Stimulated activated CD4-positive, alpha-beta T cell treated with anti-CD3 and anti-CD28 coated beads, Interleukin-15, amount 100 ng/mL, for 1 hour (primary cell): ENCODE measurements around the gene ZNF212.

Experiments used
- DNase-seq, 2 donors: peaks; one replicate each; pipeline ENCODE4 v3.0.0-alpha.2; 2020; ENCODE audit warnings: low read depth in 1 of 2, low spot score in 1 of 2

ZNF212 gene

DNA sequence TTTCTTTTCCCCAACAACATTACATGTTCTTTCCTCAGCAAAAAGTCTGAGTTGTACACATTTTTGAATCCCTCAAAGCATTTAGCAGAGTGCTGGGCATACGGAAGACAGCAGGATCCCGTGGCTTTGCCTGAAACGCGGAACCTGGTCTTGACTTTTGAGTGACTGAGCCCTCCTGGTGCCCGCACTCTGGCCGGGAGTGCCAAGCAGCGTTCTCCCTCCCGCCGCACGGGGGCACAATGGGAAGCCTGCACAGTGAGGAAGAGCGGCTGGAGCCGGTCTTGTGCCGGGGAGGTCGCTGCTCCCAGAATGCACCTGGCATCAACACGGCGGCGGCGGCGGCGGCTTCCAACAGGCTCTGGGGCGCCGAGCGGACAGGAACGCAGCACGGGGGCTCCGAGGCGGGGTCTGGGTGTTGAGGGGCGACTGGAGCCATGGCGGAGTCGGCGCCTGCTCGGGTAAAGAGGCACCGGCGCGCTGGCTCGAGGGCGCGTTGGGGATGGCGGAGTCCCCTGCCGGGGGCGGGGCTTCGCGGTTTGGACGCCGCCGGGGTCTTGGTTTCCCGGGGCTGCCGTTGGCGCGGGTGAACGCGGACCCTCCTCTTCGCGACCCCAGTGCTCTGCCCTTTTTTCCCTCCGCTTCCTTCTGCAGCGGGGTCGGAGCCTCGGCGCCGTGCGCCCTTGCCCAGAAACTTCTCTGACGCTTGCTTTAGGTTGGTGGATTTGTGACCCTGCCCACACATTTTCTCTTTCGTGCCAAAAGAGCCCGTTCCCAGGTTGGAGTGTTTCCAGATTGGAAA lies at the start of gene ZNF212:
Gene ZNF212, plus strand, starts transcription at position 307 of the 799 bp plus-strand sequence. Its CDS starts 128 bp downstream, at position 435.
- peak; percentile 76 to 83 for DNase-seq

DNA sequence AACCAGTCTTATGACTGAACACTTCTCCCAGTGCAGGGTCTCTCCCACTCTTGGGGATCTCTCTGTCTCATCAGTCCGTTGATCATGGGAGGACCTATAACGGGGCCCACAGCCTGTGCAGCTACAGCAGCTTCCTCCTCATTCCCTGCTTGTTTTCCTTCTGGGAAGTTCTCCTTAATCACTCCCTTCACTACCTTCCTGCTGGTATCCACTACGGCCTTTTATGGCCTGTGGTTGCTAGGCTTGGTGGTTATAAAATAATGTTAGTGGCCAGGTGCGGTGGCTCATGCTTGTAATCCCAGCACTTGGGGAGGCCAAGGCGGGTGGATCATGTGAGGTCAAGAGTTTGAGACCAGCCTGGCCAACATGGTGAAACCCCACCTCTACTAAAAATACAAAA lies 47.6 kb upstream of the ZNF212 start:
- DNase-seq: no peak

DNA sequence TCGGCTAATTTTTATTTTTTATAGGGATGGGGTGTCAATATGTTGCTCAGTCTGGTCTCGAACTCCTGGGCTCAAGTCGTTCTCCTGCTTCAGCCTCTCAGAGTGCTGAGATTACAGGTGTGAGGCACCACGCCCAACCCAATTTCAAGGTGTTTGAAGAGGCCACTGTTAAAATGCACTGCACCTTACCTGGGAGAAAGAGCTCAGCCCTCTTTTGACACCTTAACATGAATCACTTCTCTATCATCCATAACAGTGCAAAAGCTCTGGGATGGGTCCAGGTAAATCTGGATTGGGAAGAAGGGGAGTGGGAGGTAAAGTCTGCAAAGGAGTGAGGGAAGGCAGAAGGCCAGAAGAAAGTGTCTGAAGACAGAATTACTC lies 44.7 kb upstream of the ZNF212 start:
- no peak for DNase-seq

DNA sequence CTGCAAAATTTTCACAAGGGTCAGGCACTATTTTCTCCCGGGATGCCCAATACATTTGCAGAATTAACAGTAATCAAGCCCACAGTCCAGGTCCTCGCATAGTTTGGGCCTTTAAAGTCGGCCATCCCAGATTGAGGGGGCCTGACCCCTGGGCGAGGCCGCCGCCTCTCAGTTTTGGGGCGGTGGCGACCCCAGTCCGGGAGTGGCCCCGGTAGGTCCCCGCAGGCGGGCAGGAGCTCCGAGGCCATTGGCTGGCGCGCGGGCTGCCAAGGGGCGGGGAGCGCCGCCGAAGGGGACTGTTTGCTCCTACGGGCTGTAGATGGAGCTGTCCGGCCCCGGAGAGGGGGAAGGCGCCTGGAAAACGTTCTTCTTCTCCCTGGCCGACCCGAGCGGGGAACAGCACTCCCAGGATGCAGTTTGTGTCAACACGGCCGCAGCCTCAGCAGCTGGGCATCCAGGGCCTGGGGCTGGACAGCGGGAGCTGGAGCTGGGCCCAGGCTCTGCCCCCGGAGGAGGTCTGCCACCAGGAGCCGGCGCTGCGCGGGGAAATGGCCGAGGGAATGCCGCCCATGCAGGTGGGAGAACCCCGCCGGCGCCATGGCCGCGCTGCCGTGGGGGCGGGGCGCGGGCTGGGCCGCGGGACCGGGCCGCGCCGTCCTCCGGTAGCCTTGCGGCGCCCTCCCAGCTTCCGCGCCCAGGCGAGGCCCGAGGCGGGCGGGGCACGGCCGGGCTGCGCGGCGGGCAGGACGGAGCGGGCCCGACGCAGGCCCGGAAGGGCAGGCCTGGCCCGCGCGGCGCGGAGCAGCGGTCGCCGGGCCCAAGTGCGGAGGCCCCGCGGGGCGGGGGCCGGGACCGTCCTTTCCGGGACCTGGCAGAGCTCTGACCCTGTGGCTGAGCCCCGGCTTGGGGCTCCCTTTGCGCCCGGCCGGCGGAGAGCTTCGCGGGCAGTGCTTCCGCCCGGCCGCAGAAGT lies 44.0 kb upstream of the ZNF212 start, which contains the start of gene ZNF282:
Gene ZNF282, plus strand, starts transcription at position 367 of the 971 bp plus-strand sequence. Its CDS starts 44 bp downstream, at position 411.
- DNase-seq: peak; percentile 34 to 59

DNA sequence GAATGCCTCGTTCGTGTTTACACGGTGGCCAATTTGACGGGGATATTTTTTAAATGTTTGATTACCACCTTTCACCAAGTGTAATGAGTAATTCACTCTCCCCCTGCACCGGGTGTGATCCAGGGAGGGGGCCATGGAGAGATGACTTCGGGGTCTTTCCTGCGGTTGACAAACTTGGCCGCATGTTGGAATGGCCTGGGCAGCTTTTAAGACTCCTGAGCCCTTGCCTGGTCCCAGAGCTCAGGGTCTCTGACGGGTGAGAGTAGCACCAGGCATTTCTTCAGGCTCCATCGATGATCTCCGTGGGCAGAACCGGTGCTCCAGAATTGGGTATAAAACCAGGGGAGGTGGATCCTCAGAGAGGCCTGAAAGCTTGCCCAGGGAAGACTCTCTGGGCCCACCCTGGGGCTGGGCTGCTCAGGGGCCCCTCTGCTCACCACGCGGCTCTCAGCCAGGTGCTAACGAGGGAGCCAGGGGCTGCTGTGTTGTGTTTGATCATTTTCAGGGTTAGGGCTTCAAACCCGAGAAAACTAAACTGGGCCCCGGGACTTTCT lies 43.2 kb upstream of the ZNF212 start:
- DNase-seq: no peak

DNA sequence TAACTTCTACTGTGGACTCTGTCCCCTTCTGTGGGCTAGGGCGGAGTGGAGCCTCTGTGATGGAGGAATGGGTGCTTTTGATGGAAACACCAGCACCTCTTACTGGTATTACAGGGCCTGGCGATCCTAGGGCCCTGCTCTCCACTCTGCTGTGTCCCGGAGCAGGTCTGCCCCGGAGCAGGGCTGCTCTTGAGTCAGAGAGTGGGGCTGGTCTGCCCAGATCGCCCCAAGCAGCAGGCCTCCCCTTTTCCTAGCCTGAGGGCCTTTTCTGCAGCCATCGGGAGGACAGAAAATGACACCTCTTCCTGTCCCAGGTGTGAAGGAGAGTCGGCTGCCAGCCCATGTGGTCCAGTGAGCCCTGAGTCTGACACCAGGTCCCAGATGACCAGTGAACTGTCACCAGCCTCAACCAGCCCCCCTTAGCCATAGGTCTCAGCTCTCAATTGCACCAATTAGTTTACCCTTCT lies 42.7 kb upstream of the ZNF212 start:
- no peak for DNase-seq

DNA sequence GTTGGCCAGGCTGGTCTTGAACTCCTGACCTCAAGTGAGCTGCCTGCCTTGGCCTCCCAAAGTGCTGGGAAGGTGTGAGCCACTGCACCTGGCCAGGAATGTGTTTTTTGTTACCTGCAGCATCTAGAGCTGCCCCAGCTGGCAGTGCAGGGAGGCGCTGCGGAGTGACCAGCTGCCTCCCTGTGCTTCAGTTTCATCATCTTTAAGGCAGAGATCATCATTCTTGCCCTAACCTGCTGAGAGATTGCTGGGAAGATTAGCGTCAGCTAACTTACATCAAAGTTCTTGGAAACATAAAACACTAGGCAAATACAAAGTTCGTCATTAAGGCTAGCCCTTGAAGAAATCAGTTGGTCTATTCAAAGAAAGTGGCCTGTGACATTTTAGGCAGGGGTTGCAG lies 41.8 kb upstream of the ZNF212 start:
- DNase-seq: no peak

DNA sequence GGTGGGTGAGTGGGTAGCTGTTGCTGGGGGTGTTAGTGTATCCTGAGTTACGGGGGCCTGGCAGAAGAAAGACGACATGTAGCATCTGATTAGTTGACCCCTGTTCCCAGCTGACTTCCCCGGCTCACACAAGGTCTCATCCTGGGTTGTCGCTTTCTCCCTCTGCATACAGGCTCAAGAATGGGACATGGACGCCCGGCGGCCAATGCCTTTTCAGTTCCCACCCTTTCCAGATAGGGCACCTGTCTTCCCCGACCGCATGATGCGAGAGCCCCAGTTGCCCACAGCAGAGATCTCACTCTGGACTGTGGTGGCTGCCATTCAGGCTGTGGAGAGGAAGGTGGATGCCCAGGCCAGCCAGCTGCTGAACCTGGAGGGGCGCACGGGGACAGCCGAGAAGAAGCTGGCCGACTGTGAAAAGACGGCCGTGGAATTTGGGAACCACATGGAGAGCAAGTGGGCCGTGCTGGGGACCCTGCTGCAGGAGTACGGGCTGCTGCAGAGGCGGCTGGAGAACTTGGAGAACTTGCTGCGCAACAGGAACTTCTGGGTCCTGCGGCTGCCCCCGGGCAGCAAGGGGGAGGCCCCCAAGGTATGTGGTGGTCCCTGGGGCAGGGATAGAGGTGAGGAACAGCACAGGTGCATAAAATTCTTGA lies 41.2 kb upstream of the ZNF212 start:
- DNase-seq: no peak

DNA sequence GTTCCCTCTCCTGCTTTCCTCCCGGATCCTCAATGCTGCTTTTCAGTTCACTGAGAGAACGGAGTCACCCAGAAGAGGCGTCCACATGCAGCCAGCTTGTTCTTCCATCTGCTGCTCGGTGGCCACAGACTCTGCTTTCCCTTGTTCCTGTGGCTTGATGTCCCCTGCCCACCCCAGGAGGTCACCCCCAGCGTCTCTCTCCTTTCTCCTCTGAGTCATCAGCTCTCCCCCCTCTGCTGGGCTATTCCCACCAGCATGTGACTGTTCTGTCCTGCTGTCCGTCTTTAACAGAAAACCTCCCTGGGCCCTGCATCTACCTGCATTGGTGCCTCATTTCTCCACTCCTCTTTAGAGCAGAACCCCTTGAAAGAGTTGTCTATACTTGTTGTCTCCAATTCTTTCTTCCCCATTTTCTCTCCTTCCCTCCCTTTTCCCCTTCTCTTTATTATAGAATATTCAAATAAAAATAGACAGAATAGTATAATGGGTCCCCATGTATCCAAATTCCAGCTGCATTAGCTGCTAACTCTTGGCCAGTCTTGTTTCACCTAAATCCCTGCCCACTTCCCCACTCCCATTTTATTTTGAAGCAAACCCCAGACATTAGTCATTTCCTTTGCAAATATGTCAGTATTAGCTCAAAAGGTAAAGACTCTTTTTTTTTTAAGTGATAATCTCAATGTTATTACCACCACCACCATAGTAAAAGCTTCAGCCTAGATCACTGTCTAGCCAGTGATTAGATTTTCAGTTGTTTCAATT lies 40.0 kb upstream of the ZNF212 start:
- no peak for DNase-seq

DNA sequence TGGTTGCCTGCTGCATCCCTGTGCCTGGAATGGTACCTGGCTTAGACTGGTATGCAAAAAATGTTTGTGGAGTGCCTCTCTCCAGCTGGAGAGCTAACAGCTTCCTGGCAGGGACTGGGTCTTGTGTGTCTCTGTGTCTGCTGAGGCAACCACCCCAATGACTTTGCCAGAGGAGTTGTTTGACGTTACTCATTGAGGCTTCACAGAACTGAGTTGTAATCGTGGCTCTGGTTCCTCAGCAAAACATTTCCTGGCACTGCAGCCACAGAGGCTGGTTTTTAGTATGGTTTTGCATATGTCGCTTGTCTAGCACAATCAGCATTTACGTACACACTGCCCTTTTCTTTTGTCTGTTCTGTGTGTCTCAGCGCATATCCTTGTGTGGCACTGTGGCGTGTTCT lies 36.6 kb upstream of the ZNF212 start:
- DNase-seq: no peak

DNA sequence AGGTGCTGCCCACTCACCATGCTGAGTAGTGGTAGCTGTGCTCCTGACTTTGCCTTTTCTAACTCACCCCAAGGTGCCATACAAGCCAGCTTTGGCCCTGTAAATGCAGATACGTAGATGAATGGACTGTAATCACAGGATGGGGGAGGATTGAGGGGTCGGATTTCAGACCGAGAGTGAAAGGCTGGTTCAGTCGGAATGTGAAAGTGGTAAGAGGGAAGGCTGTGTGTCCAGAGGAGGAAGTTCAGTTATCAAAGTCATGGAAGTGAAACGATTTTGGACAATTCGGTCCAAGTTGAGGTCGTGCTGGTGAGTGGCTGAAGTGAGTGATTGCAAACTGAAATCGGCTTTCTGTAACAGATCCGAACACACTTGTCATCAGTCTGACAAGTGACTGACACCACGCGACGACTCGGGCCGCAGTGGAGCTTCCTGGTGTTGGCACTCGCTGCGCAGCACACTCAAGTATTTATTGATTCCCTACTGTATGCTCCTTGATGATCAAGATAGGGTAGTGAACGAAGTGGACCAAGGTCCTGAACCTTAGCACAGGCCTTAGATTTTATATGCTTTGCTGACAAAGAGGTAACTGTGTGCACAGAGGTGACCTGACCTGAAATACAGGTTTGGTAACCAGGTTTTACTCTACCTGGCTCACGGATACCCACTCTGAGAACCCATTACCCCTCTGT lies 33.6 kb upstream of the ZNF212 start:
- no peak for DNase-seq

DNA sequence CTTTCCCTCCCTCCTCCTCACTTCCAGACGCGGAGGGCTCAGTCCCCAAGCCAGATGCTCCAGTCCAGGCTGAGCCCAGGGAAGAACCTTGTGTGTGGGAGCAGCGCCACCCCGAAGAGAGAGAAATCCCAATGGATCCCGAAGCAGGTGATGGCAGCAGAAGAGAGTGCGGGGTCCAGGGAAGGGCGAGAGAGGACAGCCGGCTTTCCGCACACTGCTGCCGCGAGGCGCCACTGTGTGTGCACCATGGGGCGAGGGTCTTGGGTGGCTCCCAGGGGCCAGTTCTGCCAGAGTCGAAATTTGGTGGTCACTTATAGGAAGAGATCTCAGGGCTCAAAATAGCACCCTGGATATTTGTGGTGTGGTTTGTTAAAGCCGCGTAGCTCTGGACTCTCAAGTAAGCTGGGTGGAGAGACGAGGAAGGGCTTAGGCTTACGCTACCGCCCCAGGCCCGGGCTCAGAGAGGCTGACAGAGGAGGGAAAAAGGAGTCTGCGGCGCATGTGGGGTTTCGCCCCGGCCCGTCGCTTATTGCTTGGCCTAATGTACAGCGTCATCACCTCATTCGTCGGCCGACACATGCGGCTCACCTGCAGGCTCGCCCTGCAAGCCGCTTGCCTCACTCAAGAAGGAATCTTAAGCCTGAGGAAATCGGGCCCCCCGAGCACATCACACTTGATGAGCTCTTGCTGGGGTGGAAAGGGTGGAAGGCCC lies 32.0 kb upstream of the ZNF212 start:
- no peak for DNase-seq

DNA sequence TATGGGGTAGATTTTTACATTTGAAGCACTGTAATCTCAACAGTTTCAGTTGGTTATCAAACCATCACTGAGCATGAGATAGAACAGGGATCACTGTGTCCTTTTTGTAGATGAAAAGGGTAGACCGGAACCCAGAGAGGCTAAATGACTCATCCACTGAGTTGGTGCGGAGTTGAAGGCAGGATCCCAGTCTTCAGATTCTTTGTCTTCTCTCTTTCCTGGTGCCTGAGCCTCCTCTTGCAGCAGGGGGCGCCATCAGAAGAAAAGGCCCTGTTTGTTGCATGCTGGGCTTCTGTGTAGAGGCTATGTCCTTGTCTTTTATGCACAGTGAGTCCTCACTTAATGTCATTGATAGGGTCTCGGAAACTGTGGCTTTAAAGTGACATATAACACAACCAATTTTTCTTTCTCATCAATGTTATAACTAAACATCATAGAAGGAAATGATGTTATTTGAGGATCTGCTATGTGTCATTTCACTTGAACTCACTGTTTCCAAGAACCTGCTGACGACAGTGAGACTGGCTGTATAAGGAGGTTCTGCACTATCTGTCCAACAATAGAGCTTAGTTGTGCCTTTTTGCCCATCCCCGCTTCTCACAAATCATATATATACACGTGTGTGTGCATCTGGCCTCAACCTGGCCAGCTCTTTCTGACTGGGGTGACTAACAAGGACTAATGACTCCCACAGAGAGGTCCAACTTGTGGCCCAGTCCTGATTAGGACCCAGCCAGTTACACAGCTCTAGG lies 29.8 kb upstream of the ZNF212 start:
- DNase-seq: peak; percentile 46 to 68

DNA sequence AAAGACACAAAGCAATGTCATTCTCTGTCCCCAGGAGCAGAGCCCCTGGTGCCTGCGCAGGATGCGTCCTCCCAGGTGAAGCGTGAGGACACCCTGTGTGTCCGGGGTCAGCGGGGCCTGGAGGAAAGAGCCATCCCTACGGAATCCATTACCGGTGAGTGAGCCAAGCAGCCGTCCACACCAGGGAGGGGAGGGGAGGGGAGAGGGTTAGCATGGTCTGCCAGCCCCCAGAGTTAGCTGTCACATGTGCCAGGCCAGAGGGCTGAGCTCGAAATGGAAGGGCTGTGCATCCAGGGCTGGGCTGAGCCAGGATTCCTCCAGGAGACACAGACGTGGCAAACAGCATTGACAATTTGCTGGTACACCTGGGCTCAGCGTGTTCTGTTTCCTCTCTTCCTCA lies 28.9 kb upstream of the ZNF212 start:
- no peak for DNase-seq

DNA sequence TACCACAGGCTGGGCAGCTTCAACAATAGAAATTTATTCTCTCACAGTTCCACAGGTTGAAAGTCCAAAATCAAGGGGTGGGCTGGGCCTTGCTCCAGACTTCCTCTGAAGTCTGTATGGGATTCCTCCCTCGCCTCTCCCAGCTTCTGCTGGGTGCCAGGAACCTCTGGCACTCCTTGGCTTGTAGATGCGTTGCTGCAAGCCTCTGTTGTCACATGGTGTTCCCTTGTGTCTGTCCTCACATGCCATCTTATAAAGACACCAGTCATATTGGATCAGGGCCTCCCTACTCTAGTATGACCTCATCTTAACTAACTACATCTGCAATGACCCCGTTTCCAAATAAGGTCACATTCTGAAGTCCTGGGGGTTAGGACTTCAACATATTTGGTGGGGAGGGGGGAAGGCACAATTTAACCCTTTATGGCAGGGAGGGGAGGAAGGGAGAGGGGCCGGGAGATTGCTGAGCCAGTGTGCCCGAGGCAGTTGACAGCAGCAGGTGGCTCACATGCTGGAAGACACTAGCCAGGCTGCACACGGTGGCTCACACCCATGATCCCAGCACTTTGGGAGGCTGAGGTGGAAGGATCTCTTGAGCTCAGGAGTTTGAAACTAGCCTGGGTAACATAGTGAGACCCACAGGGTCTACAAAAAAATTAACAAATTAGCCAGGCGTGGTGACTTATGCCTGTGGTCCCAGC lies 25.3 kb upstream of the ZNF212 start:
- DNase-seq: no peak

DNA sequence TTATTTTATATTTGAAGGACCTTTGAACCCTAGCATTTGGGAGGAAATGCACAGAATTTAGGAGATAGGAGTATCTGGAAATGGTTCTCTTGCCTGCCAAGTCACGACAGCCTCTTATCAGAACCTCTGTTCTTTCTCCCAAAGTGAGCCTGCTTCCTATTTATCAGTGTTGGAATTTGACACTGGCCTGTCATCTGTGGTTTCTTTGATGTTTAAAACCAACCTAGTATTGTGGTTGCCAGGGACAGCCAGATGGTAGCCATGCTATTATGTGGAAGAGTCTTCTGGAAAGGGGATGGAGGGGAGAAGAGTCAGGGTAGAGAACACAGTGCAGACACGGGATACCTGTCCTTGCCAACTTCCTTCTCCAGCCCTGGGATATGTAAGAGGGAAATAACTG lies 23.0 kb upstream of the ZNF212 start:
- DNase-seq: no peak

DNA sequence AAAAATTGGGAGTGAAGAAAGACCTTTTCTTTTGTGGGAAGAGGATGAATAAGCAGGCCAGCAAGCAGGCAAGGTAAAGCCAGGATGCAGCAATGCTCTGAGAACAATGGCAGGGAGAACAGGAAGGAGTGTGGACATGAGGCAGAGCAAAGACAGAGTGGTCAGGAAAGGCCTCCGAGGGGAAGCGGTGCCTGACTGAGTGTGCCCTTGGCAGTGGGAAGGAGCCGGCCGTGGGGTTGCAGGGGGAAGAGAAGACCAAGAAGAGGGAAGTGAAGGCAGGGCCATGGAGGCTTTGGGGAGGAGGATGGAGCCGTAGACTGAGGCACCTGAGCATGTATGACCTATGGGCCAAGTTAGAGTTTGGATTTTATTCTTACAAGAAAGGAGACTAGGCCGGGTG lies 21.9 kb upstream of the ZNF212 start:
- DNase-seq: no peak
